CD4-positive, alpha-beta T cell treated with Interleukin-15 for 4 hours (primary cell): ENCODE results near the gene WDR62.
"Not testable (repeated sequence)": the region's sequence is repeated elsewhere in the genome, so short reads cannot be mapped to it uniquely, and the experiment has no call there.

ENCODE experiments used
- DNase-seq: peaks from one replicate; pipeline ENCODE4 v3.0.0-alpha.2; 2020; ENCODE audit warnings: low spot score

Gene WDR62

DNA sequence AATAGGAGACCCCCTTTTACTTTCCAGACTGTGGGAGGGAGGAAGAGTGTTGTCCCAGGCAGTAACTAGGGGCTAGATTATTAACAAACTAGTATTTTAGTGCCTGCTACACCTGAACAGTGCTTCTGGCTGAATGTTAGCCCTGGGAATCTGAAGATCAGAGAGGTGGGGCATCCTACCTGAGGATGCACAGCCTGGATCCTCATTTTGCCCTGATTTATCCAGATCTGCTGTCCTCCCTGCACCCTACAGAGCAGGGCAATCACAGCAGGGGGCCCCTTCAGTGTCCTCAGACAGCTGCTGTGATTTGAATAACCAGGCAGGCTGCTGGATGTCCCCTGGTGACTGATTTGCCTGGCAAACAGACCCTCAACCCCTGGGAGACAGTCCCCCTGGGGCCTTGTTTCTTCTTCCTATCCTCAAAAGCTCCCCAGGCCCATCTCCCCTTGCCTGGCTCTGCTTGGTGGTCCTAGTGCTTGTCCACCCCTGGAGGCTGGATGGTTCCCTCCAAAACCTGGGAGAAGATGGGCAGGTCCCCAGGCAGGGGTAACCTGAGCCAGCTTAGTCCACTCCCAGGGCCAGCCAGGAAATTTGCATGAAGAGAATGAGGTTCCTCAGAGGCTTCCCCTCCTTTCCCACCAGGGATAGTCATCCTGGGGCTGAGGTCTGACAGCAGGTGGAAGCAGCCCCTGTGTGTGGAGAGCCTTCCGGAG is 55.9 kb downstream of the WDR62 start, which contains the start of gene OVOL3:
Gene OVOL3 (plus strand): TSS at position 657 of the 713 bp plus-strand sequence. CDS start 60 bp downstream, outside the sequence.
- no peak for DNase-seq

GRCh38 chr19:36111200-36111539 is 56.5 kb downstream of the WDR62 start:
- DNase-seq: no peak

- DNase-seq: no peak
Measured at GRCh38 chr19:36112678-36113077, 58.0 kb downstream of the WDR62 start.

GRCh38 chr19:36113425-36113824 is 58.7 kb downstream of the WDR62 start:
- no peak for DNase-seq

DNA sequence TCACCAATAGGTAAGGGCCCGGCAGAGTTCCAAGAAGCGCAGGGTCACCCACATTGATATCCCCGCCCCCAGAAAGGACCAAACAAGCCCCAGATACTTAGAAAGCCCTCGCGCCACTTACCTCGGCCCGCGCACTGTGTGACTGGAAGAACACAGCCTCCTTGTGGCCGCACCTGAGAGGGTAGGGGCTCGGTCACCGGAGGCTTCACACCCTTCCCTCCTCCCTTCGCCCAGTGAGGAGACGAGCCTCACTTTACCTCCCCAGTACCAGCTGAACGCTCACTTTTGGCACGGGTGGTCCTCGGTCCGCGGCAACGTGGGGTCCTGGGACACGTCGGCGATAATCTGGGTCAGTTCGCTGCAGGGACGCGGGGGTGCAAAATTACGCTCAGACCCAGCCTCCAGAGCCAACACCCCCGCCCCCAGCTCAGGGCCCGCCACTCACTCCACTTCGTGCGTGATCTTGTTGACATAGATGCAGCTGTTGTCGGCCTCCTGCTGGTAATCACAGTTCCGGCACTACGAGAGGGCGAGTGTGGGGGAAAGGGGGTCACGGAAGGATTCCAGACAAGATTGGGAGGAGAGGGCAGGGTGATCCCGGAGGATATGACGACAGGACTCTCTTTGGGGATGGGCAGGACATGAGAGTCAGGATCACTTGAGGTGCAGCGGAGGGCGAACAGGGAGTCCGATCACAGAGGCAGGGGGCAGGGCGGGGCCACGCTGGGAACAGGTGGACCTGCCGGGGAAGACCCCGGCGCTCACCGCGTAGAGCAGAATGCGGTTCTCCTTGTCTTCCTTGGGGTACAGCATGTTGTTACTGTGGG is 59.4 kb downstream of the WDR62 start:
- DNase-seq: peak; percentile 6

- DNase-seq: peak; percentile 100
Measured at GRCh38 chr19:36114721-36115452, 60.2 kb downstream of the WDR62 start, which contains the start of gene POLR2I. POLR2I (minus strand) TSS chr19:36114875; CDS start chr19:36114856, 19 bp downstream.

- peak; percentile 92 for DNase-seq
Measured at GRCh38 chr19:36115453-36116343, 61.0 kb downstream of the WDR62 start, which contains the start of gene TBCB. TBCB (plus strand) TSS chr19:36115468; CDS start chr19:36115561, 93 bp downstream.

DNA sequence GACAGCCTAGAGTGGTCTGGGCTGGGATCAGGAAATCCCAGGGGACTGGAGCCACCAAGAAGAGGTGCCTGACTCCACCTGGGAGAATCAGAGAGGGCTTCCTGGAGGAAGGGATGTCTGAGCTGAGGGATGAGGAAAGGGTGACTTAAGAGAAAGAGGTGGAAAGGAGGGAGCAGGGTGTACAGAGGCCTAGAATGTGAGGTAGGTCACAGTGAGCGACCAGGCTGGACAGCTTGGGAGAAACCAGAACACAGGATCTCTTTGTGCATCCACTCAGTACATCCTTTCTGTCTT is 61.6 kb downstream of the WDR62 start:
- DNase-seq: no peak

DNA sequence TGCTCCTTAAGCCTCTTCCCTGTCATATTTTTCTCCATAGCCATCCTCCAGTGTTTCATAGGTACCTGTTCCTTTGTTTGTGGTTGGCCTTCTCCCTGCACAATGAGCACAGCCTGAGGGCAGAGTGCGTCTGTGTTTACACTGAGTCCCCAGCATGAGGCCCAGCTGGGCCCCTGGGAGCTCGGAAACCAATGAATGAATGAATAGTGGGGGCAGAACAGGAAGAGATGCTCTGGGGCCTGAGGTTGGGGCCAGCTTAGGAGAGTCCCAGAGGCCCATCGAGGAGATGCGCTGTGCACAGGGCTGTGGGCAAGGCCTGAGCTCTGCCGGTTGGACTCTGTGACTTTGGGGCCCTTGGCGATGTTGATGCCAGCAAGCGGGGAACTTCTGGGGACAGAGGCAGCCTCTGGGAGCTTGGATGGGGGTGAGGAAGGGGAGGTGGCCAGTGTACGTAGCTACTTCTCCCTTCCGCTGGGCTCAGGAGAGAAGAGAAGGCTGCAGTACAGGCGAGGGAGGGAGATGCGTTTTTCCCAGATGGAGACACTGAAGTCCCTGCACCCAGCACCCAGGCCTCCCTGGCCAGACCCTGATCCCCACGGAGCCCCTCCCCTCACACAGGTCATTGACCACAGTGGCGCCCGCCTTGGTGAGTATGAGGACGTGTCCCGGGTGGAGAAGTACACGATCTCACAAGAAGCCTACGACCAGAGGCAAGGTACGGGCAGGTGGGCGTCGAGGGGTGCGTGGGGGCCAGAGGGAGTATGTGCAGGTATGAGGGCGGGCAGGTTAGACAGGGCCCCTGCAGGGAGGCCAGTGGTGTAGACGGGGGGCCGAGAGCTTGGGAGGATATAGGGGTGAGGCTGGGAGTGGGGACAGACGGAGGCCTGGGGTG is 65.6 kb downstream of the WDR62 start:
- DNase-seq: no peak

DNA sequence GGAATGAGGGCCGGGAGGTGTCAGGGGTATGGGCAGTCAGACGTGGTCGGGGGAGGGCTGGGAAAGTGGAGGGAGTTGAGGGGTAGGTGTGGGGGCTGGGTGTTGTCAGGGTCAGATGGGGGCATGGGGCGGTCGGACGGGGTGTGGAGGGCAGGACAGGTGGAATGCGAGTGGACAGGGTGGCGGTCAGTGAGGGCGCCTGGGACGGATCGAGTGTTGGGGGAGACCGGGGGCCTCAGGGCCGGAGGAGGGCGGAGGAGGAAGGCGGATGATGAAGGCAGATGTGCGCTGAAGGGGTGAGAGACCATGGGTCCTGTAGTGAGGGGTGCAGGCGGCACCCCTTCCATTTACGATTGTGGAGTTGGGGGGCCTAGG is 66.3 kb downstream of the WDR62 start:
- no peak for DNase-seq

DNA sequence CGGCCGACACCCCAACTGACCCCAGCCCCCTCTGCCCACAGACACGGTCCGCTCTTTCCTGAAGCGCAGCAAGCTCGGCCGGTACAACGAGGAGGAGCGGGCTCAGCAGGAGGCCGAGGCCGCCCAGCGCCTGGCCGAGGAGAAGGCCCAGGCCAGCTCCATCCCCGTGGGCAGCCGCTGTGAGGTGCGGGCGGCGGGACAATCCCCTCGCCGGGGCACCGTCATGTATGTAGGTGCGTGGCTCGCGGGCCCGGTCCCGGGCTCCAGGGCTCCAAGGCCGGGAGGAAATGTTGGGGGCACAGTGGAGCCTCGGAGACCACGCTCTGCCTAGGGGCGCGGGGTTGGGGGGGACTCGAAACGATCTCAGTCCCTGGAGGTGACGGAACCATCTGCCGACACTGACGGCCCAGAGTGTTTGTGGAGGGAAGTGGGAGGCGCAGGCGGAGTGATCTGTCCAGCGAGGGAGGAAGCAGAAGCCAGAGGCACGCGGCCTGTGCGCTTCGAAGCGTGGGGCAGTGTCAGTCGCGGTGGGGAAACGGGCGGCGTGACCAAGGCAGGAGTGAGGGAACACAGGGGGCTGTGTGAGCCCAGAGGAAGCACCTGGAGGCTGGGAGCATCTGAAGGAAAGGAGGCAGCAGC is 66.9 kb downstream of the WDR62 start:
- no peak for DNase-seq

DNA sequence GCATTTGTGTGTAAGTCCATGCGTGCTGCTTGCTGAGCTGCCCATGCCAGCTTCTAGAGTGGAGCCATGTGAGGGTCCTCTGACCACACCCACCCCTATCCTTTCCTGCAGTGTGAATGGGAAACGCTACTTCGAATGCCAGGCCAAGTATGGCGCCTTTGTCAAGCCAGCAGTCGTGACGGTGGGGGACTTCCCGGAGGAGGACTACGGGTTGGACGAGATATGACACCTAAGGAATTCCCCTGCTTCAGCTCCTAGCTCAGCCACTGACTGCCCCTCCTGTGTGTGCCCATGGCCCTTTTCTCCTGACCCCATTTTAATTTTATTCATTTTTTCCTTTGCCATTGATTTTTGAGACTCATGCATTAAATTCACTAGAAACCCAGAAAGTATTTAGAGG is 70.9 kb downstream of the WDR62 start:
- no peak for DNase-seq

- no peak for DNase-seq
Measured at GRCh38 chr19:36128392-36128736, 73.7 kb downstream of the WDR62 start.

DNA sequence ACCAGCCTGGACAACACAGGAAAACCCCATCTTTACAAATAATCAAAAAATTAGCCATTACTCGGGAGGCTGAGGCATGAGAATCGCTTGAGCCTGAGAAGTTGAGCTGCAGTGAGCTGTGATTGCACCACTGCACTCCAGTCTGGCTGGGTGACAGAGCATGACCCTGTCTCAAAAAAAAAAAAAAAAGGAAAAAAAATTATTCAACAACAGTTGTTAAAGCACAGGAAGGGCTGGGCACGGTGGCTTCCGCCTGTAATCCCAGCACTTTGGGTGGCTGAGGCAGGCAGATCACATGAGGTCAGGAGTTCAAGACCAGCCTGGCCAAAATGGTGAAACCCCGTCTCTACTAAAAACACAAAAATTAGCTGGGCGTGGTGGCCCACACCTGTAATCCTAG is 76.5 kb downstream of the WDR62 start:
- DNase-seq: peak; percentile 11

- DNase-seq: not testable (repeated sequence)
Measured at GRCh38 chr19:36134867-36135266, 80.2 kb downstream of the WDR62 start.

DNA sequence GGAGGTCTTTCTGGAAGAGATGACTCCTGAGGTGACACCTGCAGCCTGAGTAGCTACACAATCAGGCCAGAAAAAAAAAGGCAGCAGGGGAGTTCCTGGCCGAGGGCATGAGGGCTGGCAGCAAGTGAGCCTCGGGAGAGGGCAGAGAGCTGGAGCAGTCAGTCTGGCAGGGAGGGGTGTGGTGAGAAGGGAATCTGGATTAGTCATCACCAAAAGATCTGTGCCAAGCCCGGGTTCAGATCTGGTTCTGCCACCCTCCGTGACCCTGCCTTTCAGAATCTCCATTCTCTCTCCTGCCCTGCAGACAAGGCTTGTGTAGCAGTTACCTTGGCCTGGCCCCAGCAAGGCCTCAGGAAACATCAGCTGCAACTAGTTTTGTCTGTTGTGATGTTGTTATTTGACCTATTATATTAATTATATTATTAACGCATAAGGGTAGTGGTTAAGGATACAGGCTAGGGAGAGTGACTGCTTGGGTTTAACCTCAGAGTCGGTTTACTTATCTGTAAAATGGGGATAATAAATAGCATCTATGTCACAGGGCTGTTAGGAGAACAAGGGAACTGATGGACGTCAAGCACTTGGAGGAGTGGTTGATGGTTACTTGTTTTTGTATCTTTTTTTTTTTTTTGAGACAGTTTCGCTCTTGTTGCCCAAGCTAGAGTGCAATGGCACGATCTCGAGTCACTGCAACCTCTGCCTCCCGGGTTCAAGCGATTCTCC is 82.4 kb downstream of the WDR62 start:
- peak; percentile 18 for DNase-seq

- no peak for DNase-seq
Measured at GRCh38 chr19:36139120-36139472, 84.4 kb downstream of the WDR62 start.

GRCh38 chr19:36139473-36140303 is 85.0 kb downstream of the WDR62 start, which contains the start of gene CAPNS1:
CAPNS1 (plus strand) TSS chr19:36140066; CDS start chr19:36141012, 946 bp downstream.
- DNase-seq: peak; percentile 93
